T follicular helper cell (primary cell): ENCODE data around the gene STK24.

Experiments
- DNase-seq: peaks from one replicate; pipeline ENCODE4 v3.0.0-alpha.2; 2020; ENCODE audit warnings: low read depth

STK24 gene

DNA sequence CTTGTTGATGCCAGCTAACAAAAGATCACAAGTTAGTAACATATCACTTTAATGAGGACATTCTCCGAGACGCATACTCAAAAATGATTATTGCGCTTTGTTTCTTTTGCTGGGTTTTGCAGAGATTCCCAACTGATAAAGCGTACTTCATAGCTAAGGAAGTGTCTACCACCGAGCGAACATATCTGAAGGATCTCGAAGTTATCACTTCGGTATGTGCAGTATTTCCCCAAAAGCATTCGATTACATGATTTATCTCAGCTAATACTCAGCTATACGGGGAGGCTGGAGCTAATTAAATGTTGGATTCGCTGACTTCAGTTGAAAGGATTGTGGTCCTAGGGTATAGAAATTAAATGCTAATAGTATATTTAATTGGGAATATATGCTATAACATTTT, 166.3 kb downstream of the STK24 start:
- DNase-seq = no peak

DNA sequence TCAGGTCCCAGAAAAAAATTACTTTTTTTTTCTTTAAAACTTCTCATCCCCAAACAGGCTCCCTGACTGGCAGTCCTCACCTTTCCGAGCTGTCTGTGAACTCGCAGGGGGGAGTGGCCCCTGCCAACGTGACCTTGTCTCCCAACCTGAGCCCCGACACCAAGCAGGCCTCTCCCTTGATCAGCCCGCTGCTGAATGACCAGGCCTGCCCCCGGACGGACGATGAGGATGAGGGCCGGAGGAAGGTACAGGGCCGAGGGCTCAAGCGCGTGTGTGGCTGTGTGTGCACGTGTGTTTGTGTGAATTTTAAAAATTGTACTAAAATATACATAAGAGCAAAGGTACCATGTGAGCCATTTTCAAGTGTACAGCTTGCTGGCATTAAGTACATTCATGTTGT, 167.6 kb downstream of the STK24 start:
- DNase-seq = no peak

DNA sequence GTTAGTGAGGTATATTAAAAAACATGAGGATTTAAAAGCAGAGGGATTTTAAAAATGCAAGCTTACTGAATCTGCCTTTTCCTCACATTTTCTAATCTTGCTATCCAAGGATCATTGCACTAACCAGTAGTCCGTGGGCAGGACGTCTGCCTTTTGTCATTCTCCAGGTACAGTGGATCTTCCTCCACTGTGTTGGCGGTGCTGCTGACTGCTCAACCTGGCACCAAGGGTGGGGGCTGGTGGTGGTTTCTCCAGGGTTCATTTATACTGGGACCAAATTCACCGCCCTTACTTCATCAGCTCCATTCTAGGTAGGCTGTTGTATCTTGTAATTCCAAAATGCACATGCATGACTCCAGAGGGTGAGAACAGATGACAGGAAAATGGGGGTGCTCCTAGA, 169.3 kb downstream of the STK24 start:
- DNase-seq = no peak

DNA sequence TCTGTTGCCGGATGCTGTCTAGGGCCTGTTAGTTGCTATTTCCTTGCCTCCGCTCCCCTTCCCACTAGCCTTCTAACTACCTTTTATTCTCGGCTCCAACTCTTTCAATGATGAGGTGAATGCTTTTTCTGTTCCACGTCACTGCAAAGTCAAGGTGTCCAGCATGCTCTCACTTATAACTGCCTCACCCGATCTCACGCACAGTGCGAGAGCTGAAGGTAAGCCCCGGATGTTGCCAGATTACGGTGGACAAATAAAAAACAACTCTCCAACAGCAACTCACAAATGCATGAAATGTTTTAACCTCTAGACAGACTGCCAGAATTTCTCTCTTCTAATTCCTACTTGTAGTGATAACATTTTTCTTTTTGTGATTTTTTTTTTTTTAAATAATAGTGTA, 169.9 kb downstream of the STK24 start:
- no peak for DNase-seq

DNA sequence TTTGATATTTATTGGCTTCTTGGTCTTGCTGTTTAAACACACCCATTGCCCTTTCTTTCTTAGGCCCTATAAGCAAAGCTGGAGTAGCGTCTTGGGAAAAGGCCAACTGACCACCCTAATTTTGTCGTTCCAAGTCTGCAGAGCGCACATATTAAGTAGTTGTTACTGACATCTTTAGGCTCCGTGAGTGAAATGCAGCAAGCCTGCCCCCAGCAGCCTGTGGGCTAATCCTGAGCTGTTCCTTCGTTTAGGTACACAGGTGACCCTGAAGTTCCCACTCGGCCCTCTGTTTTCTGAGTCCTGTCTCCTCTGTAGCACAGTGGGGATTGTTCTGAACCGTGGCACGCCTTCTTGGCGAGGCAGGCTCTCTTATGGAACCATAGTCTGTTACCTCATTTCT, 170.5 kb downstream of the STK24 start:
- DNase-seq = no peak

DNA sequence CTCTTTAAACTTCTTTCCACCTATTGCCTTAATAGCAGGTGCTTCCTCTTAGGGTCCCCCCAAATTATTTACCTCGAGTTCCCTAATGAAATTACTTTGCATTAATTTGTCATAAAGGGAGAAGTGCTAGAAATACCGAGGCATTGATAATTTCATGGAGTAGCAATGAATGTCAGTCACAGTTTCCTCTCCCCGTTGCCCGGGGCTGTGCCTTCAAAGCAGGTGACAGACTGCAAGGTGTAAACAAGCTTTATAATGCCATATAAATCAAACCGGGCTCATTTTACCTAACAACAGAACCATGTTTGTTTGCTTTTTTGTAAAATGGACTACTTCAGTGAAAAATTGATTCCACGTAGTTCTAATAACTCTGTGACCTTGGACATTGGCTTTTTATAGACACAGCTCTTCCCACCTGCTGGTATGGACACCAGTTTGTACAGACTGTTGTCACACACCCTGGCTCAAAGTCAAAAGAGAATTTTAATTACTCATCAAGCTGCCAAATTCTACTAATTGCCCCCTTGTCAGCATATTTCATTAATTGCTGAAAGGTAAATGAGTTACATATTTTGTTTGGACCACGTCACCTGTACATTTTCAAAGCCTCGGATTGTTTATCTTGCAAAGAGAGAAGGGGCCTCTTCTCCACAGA, 171.1 kb downstream of the STK24 start:
- no peak for DNase-seq

DNA sequence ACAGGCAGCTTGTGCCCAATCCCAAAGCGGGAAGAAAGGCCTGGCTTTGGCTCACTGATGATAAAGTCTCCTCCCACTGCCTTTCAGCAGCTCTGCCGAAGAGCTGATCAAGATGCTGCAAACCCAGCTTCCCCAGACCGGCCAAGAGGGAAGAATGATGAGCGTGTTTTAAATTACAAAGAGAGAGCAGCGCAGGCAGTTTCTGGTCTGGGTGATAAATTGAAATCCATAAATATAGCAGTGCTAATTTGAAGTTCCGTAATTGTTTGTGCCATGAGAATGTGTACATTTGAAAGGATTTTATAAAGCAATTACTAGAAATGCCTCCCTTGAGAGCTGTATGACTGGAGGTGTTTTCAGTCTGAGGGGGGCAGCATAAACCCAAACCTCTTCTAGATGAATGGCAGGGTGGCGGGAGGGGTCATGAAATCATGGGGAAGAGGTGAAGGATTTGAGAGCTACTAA, 171.8 kb downstream of the STK24 start:
- DNase-seq = no peak

DNA sequence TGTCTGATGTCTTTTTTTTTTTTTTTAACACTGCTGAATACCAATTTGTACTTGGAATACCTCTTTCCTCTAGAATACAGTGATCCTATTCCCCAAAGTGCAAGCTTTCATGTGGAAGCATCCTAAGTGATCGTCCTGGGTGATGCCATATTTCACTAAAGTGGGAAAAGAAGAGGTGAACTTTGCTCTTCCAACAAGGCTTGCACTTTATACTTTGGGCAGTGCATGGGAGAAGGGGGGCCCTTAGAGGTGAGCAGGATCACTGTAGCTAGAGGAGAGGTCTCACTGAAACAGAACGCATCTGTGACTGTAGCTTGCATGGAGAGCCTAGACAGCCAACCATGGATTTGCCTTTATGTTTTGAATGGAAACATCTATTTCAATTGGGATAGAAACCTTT, 173.8 kb downstream of the STK24 start:
- no peak for DNase-seq

DNA sequence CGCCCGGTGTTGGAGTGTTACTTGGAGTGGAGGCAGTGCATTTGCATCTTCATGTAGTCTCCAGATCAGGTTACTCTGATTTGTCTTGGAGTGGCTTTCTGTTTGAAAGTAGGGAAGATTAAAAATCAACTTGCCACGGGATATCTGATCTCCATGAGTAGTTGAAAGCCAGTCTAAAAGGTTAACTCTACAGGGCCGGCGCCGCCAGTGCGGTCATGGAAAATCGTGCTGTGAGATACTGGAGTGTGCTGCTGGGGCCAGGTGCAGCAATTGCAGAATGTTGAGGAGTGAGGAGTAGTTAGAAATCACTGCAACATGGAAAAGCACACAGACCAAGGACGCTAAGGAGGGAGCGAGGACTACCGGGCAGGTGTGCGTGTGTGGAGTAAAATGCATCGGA, 175.0 kb downstream of the STK24 start:
- DNase-seq = no peak

DNA sequence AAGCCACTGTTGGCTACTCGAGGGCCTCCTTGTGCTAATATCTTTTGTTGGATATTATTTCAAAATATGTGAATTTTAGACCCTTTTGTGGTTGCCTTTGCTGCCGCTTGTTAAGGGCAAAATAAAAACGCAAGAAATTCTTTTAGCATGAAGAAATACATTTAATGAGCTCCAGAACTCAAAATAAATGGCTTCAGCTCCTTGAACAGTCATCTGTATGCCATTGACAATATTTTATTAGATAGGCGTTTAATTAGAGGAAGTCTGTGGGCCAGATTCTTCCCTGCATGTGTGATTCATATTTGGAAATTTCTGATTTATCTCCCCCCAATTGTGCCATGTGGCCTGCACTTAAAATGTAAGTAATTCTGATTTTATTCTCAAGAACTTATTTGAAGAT, 177.2 kb downstream of the STK24 start:
- DNase-seq = no peak

DNA sequence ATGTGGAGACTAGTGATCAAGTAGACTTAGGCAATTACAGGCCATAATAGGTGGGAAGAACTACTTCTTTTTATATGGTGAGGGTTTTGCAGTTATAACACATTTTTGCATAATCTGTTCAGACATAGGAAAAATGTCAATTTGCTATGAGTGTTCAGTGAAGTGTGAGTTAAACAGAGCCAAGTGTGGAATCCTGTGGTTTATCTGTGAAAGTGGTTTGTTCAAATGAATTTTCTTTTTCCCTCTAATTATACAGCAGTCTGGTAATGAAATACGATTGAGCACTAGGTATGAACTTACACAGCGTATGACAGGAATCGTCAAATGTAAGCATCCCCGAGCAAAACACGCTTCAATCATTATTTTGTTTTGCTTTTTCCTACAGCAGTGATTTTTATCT, 178.3 kb downstream of the STK24 start:
- DNase-seq = no peak

DNA sequence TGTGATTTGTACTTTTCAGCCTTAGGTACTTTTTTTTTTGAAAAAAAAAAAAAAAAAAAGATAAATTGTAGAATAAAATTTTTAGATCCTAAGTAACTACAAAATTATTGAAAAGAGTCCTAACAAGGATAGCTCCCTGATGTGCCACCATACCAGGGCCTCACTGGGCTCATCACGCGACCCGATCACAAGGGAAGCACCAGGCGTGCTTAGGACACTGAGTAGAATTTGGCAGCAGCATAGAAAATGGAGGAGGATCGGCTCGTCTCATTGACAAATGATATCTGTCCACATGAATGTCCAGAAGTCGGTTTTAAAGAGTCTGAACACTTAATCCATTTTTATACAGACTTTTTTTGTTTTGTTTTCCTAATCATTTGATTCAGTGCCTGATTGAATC, 179.0 kb downstream of the STK24 start:
- DNase-seq = no peak

DNA sequence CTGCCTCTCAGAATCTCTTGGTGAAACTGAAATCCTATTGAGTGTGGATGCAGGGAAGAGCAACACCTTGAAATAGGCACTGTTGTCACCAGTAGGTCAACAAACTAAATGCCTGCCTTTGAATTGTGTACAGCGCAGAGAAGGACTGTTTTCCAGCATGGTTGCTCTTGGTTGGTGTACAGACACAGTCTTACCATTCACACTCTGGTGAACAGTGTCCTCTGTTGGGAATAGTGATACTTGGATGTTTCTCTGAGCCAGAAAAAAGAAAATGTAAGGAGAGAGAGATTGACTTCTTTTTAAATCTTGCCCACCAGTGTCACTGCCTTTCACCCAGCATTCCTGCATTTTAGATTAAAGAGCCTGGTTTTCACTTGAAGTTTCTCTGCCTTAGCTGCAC, 179.7 kb downstream of the STK24 start:
- no peak for DNase-seq

DNA sequence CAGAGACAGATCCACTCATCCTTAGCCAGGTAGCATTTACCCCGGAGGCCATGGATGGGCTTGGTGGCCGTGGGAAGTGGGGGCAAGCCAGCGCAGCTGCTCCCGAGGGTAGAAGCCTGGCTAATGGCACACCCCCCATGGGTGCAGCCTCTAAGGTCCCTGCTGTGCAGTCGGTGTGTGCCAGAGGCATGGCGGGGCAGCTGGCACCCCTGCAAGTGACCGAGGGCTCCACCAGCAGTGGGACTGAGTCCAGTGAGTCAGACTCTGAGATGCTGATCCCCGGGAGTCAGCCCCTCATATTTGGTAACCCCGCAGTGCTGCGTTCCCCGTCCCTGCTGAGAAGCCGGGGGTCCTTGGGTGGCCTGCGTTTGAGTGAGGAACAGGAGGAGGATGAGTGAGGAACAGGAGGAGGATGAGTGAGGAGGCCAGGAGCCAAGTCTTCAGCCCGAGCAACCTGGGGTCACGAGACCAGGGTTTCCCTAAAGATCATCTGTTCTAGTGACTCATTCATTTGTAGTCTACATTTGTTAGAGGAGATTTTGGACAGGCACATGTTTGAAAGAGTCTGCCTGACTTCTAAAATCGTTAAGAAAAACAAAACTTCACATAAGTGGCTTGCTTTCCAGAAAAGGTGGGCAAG, 180.7 kb downstream of the STK24 start:
- no peak for DNase-seq
